PFSK-1 (cell line): Measurements from ENCODE around the gene EXOC4.

Experiments used
- FOXP2 ChIP-seq: optimal IDR thresholded peaks from 2 replicates; pipeline ENCODE3; 2011; ENCODE audit warnings: borderline replicate concordance, control low read depth, inconsistent platforms; ENCODE audit not compliant: insufficient read depth; ENCODE audit errors: extremely low read length, extremely low read depth
- POLR2AphosphoS5 ChIP-seq: IDR thresholded peaks from 2 replicates; pipeline ENCODE4 v1.6.1; 2012; ENCODE audit warnings: low read depth, mild to moderate bottlenecking, control low read depth, low read length, moderate library complexity
- REST ChIP-seq, 2 experiments: IDR thresholded peaks; 2 replicates each; pipeline versions ENCODE4 v1.6.1 to v1.8.0; 2011 to 2012; ENCODE audit warnings: low read depth in 2 of 2, low read length in 2 of 2, control low read depth in 1 of 2, inconsistent platforms in 1 of 2, mild to moderate bottlenecking in 1 of 2, moderate library complexity in 1 of 2; ENCODE audit not compliant: insufficient read depth in 1 of 2
- SIN3A ChIP-seq: IDR thresholded peaks from 2 replicates; pipeline ENCODE4 v1.6.1; 2012; ENCODE audit warnings: mild to moderate bottlenecking, low read length, moderate library complexity, borderline replicate concordance; ENCODE audit not compliant: insufficient read depth
- TAF1 ChIP-seq: IDR thresholded peaks from 2 replicates; pipeline ENCODE4 v1.6.1; 2012; ENCODE audit warnings: low read length, control low read depth, borderline replicate concordance; ENCODE audit not compliant: insufficient read depth

DNA sequence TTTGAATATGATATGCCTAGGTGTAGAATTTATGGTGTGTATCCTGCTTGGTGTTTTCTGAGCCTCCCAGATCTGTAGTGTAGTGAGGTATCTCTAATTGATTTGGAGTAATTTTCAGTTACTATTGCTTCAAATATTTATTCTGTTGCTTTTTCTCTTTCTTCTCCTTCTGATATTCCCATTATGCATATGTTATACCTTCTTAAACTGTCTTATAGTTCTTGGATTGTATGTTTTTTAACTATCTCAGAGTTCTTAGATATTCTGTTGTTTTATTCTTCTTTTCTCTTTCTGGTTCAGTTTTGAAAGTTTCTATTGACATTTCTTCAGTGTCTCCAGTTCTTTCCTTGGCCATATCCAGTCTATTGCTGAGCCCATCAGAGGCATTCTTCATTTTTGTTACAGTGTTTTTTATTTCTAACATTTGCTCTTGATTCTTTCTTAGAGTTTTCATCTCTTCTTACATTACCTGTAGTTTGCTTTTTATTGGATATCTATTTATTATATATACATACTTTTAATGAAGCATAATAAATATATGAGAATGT, 668.8 kb downstream of the EXOC4 start:
- TF ChIP-seq SIN3A (no peak), TAF1 (no peak), REST (IDR thresholded peaks at IDR 0.05; ENCODE audit: insufficient read depth in 1 of 2, low read depth in 2 of 2, low read length in 2 of 2) (no peak), POLR2AphosphoS5 (no peak), FOXP2 (no peak)
